ENCODE results near the gene OSBPL9. TPM values are rescaled to one million over a fixed set of nuclear protein-coding genes. Genes with fewer than 3 reads are reported as not detected.
"Not testable (repeated sequence)": the region's sequence is repeated elsewhere in the genome, so short reads cannot be mapped to it uniquely, and the experiment has no call there.

Gene OSBPL9
- total RNA-seq, 4 donors from 2014 or later: 47.6 to 88.4 (median 56.8) TPM

DNA sequence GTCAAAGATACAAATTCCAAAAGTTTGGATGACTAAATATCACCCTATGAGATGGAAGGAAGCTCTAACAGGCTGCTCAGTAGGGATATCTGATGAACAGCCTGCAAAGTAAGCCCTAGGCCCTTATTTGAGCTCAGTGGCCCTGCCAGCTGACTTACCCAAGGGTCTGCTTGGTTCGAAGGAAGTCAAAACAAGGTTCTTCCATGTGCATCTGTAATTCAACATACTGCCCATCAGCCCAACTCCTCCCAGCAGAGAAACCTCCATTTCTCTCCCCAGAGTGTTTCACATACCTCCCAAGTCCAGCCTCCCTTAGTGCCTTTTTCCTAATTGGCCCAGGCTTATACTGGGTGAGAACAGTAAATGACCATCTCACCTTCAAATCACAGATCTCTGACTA lies 175.0 kb downstream of the OSBPL9 start:
- ATAC-seq (ENCODE audit: low FRiP score) (no peak), DNase-seq (ENCODE audit: low spot score) (no peak)
- TF ChIP-seq, protein P1, sequence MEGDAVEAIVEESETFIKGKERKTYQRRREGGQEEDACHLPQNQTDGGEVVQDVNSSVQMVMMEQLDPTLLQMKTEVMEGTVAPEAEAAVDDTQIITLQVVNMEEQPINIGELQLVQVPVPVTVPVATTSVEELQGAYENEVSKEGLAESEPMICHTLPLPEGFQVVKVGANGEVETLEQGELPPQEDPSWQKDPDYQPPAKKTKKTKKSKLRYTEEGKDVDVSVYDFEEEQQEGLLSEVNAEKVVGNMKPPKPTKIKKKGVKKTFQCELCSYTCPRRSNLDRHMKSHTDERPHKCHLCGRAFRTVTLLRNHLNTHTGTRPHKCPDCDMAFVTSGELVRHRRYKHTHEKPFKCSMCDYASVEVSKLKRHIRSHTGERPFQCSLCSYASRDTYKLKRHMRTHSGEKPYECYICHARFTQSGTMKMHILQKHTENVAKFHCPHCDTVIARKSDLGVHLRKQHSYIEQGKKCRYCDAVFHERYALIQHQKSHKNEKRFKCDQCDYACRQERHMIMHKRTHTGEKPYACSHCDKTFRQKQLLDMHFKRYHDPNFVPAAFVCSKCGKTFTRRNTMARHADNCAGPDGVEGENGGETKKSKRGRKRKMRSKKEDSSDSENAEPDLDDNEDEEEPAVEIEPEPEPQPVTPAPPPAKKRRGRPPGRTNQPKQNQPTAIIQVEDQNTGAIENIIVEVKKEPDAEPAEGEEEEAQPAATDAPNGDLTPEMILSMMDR (IDR thresholded peaks at IDR 0.05): no peak

DNA sequence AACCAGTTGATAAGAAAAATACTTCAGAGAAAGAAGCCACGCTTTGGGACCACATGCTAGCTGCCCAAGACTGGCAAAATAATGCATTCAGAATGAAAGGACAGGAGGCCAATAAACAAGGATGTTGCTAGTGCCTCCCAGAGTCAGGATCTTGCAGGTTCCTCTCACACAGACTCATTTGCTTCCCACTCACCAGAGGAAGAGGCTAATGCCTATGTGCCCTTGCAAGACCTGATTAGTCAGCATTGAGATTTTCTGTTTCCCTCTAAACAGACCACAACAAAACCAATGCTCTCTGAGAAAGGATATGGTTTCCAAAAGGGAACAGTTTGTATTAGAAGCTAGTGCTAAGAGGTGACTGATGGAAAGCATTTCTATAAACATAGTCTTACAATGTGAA lies 176.0 kb downstream of the OSBPL9 start:
- TF ChIP-seq, protein P1 (IDR thresholded peaks at IDR 0.05): no peak
- DNase-seq (ENCODE audit: low spot score) (no peak), ATAC-seq (ENCODE audit: low FRiP score) (no peak)

DNA sequence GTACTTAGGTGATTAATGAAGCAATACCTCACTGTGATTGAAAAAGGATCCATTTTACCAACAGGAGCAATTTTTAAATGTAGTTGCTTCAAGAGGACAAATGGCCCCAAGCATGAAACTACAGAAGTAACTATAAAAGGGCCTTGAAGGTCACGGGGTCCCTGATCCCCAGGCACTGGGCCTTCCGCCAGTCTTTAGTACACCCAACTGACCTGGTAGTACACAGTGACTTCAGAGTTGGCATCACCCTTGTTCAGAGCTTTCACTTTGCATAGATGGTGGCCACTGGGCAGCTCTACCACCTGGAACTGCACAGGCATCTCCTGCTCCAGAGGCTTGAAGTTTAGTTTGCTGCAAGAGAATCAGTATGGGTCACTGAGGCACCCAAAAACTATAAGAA lies 177.4 kb downstream of the OSBPL9 start:
- TF ChIP-seq, protein P1 (IDR thresholded peaks at IDR 0.05): no peak

DNA sequence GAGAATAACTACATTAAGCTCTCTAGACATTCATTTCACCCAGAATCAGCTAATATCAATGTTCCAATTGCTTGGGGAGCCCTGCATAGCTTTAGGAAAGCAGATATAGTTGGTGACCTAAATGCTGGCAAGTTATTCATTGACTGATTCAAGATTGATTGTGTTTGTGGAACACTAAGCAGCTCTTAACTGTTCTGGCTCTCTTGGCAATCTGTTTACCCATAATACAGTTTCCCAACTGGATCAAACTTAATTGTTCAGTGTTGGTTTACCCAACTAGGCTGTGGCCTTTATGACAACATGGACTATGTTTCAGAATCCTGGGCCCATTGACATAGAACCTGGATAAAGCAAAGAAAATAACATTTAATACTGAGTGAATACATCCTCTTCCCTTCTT lies 178.0 kb downstream of the OSBPL9 start:
- DNase-seq (ENCODE audit: low spot score) (no peak), ATAC-seq (ENCODE audit: low FRiP score) (no peak)
- TF ChIP-seq, protein P1 (IDR thresholded peaks at IDR 0.05): no peak

More for the DNA sequence above, 177.4 kb downstream of the OSBPL9 start:
- ATAC-seq (ENCODE audit: low FRiP score) (no peak), DNase-seq (ENCODE audit: low spot score) (no peak)

DNA sequence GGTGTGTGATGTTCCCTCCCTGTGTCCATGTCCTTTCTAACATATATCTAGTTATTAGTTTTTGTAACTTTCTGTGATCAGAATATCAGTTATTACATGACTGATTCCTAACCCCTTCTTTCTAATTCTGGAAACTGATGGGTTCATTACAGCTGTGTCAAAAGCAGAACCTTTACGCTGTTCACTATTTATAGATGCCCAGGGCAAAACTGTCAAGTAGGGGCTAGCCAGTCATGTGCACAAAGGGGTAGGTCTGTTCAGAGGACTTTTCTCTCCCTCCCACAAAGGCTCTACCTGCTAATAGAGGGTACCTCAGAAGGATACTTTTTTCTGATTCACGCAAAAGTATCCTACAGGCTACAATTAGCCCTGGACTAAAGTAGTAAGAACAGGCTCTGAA lies 182.5 kb downstream of the OSBPL9 start:
- ATAC-seq (ENCODE audit: low FRiP score) (no peak), DNase-seq (ENCODE audit: low spot score) (no peak)
- TF ChIP-seq, protein P1 (IDR thresholded peaks at IDR 0.05): no peak

DNA sequence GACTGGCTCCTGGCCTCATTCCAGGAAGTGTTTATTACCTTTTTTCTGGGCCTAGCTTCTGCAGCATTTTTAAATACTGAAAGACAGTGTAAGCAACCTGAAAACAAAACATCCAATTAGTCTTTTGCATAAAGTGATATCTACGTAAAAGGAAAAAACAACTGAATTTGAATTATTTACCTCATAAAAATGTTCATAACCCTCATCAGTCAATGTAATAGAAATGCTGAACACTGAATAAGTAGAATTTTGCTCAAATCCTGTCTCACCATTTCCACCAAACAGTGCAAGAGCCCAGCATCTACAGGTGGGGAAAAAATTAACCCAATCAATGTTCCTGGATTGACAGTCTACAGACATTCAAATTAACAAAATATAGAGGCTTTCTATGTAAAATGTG lies 197.6 kb downstream of the OSBPL9 start:
- ATAC-seq (ENCODE audit: low FRiP score) (no peak), DNase-seq (ENCODE audit: low spot score) (no peak)
- TF ChIP-seq, protein P1 (IDR thresholded peaks at IDR 0.05): no peak

DNA sequence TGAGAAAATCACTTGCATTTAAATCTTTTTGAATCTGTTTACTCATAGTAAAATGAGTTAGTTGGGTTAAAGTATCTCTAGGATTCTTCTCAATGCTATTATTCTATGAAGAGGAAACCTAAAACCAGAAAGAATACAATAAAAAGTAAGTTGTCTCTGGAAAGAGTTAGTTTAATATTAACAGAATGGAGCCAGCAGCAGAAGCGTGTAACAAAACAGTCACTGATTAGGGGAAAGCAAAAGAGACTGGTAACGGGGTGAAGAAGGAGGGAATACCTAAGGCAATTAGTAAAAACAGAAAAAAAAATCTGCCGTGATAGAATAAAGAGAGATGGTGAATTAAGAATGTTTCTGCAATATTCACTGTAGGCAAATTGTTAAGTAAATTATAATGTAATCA lies 201.6 kb downstream of the OSBPL9 start:
- DNase-seq (ENCODE audit: low spot score) (no peak), ATAC-seq (ENCODE audit: low FRiP score) (no peak)
- TF ChIP-seq, protein P1 (IDR thresholded peaks at IDR 0.05): no peak

DNA sequence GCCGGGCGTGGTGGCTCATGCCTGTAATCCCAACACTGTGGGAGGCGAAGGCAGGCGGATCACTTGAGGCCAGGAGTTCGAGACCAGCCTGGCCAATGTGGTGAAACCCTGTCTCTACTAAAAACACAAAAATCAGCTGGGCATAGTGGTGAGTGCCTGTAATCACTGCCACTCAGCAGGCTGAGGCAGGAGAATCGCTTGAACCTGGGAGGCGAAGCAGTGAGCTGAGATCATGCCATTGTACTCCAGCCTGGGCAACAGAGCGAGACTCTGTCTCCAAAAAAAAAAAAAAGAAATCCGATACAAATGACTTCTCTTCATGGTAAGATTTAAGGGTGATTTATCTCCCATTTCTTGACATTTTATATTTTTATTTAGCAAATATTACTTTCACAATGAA lies 202.1 kb downstream of the OSBPL9 start:
- DNase-seq (ENCODE audit: low spot score); ATAC-seq (ENCODE audit: low FRiP score): not testable (repeated sequence)
